Keratinocyte (primary cell): ENCODE data around the gene PIBF1. TPM values are rescaled to one million over a fixed set of nuclear protein-coding genes. Genes with fewer than 3 reads are reported as not detected.
"Not testable (repeated sequence)": the region's sequence is repeated elsewhere in the genome, so short reads cannot be mapped to it uniquely, and the experiment has no call there.

Source experiments
- DNase-seq: peaks from one replicate; pipeline ENCODE4 v3.0.0-alpha.2; 2011; ENCODE audit warnings: low read depth, missing footprints, low spot score
- FAIRE-seq: peaks from 2 replicates; lab custom pipeline; 2011; peaks lifted over from hg19 to GRCh38; lab: Jason Lieb, UNC
- H2AFZ ChIP-seq: 2 replicates; pipeline ENCODE4 v1.6.0; 2012; ENCODE audit warnings: low read length, control low read depth, inconsistent platforms; ENCODE audit not compliant: control insufficient read depth
- H3K27ac ChIP-seq: 2 replicates; pipeline ENCODE4 v1.5.1; 2011; ENCODE audit warnings: low read length; ENCODE audit not compliant: control insufficient read depth, insufficient read depth
- H3K27me3 ChIP-seq: 3 replicates; pipeline ENCODE4 v1.6.0; 2011; ENCODE audit warnings: low read length; ENCODE audit not compliant: control insufficient read depth, insufficient read depth; ENCODE audit errors: extremely low read depth
- H3K36me3 ChIP-seq, 2 experiments: 2 replicates in 1 of 2; 3 replicates in 1 of 2; pipeline ENCODE4 v1.5.1; 2011; ENCODE audit warnings: low read length in 2 of 2, mild to moderate bottlenecking in 1 of 2; ENCODE audit not compliant: control insufficient read depth in 2 of 2, insufficient read depth in 2 of 2; ENCODE audit errors: extremely low read depth in 1 of 2
- H3K4me1 ChIP-seq: 3 replicates; pipeline ENCODE4 v1.5.1; 2011; ENCODE audit warnings: low read length; ENCODE audit not compliant: control insufficient read depth, insufficient read depth; ENCODE audit errors: extremely low read depth
- H3K4me2 ChIP-seq: 3 replicates; pipeline ENCODE4 v1.6.0; 2011; ENCODE audit warnings: low read depth, low read length; ENCODE audit not compliant: control insufficient read depth, insufficient read depth; ENCODE audit errors: extremely low read depth
- H3K4me3 ChIP-seq, 3 experiments: fragments of 200-600 bp in 1 of 3; sonication (generic) in 1 of 3; 2 replicates in 2 of 3; 3 replicates in 1 of 3; pipeline ENCODE4 v1.5.1; 2011 to 2016; ENCODE audit warnings: low read length in 3 of 3, mild to moderate bottlenecking in 3 of 3, control low read depth in 2 of 3, inconsistent platforms in 1 of 3, low read depth in 1 of 3, mixed read lengths in 1 of 3, mixed run types in 1 of 3, moderate library complexity in 1 of 3; ENCODE audit not compliant: control insufficient read depth in 2 of 3, insufficient read depth in 2 of 3; ENCODE audit errors: extremely low read depth in 1 of 3
- H3K79me2 ChIP-seq: 2 replicates; pipeline ENCODE4 v1.6.0; 2012; ENCODE audit warnings: low read length; ENCODE audit not compliant: control insufficient read depth, insufficient read depth
- H3K9ac ChIP-seq: 3 replicates; pipeline ENCODE4 v1.6.0; 2011; ENCODE audit warnings: low read length; ENCODE audit not compliant: control insufficient read depth, insufficient read depth; ENCODE audit errors: extremely low read depth
- H3K9me1 ChIP-seq: 3 replicates; pipeline ENCODE4 v1.6.0; 2011; ENCODE audit warnings: low read length; ENCODE audit not compliant: control insufficient read depth, insufficient read depth; ENCODE audit errors: extremely low read depth
- H3K9me3 ChIP-seq: 2 replicates; pipeline ENCODE4 v1.5.1; 2012; ENCODE audit warnings: low read depth, low read length; ENCODE audit not compliant: control insufficient read depth
- H4K20me1 ChIP-seq: 3 replicates; pipeline ENCODE4 v1.6.0; 2011; ENCODE audit warnings: low read length; ENCODE audit not compliant: control insufficient read depth, insufficient read depth; ENCODE audit errors: extremely low read depth
- CTCF ChIP-seq, 3 experiments: IDR thresholded peaks in 1 of 3; conservative IDR thresholded peaks in 1 of 3; optimal IDR thresholded peaks in 1 of 3; 2 replicates in 2 of 3; 3 replicates in 1 of 3; pipeline versions ENCODE3 to v1.5.1; 2011; ENCODE audit warnings: low read length in 3 of 3, mild to moderate bottlenecking in 3 of 3, moderate library complexity in 2 of 3, control low read depth in 1 of 3, inconsistent platforms in 1 of 3; ENCODE audit not compliant: insufficient read depth in 2 of 3; ENCODE audit errors: extremely low read depth in 1 of 3
- EZH2 ChIP-seq: IDR thresholded peaks from one replicate; pipeline ENCODE4 v1.6.1; 2012; ENCODE audit warnings: inconsistent platforms, mild to moderate bottlenecking, low read length, moderate library complexity
- dilution Hi-C: fragments of 300-500 bp; cut with MboI; formaldehyde crosslinking; loops from one replicate; pipeline ENCODE4 v1.7.0; 2020; ENCODE audit warnings: low sequenced_read_pairs; ENCODE audit not compliant: extremely low pct_ligation_motif_present
- polyA plus RNA-seq, 5 experiments: library from polyadenylated mRNA; depleted of rRNA in 3 of 5; stranded (reverse) in 3 of 5; stranded (forward) in 1 of 5; unstranded in 1 of 5; fragments of >200 nt; gene quantifications; 1 replicate in 1 of 5; 2 replicates in 3 of 5; 3 replicates in 1 of 5; pipeline versions ENCODE4 v1.2.1 to v1.2.3, GENCODE V29; 2011 to 2012; ENCODE audit warnings: missing spikeins in 2 of 5, low read depth in 1 of 5, low replicate concordance in 1 of 5

The PIBF1 gene
- polyA plus RNA-seq, 1 donor (not counting 4 experiments of a cell fraction or from before 2014, with no cell fraction given): 9.1 TPM

DNA sequence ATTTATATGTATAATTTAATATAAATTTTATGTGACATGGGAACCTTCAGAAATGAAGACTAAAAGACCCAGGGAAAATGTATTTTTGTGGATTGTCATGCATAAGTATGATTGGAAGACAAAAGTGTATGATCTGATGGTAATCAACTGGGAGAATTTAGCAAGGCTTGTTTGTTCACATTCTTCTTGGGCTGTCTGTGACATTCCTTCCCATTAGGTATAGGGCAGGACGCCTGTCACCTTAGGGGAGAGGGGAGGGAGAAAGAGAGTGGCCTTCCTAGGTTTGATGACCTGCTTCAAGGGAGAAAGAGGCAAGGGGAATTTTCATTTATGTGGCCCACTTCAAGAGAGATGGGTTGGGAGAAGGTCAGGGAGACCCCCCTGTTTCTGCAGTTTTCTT is 22.4 kb downstream of the PIBF1 start:
- dilution Hi-C loops: no loop called here
- H3K4me2 ChIP-seq: no peak overlapping the region
- no peak for DNase-seq
- peaks cover 0 to 2% of the 10 kb centered on the region in 2 experiments for H3K36me3 ChIP-seq
- no peaks in the 10 kb centered on the region for H3K9me1 ChIP-seq
- H3K79me2 ChIP-seq: no peaks in the 10 kb centered on the region
- H3K27me3 ChIP-seq: no peaks in the 10 kb centered on the region
- H2AFZ ChIP-seq: no peak overlapping the region
- H3K4me3 ChIP-seq: no peak overlapping the region
- FAIRE-seq: no peak
- no peaks in the 10 kb centered on the region for H4K20me1 ChIP-seq
- TF ChIP-seq CTCF (optimal IDR thresholded peaks at IDR 0.05 in 1 of 3, IDR thresholded peaks at IDR 0.05 in 1 of 3, conservative IDR thresholded peaks at IDR 0.05 in 1 of 3; ENCODE audit: extremely low read depth in 1 of 3, insufficient read depth in 2 of 3, low read length in 3 of 3) (no peak), EZH2 (no peak)
- no peaks in the 10 kb centered on the region for H3K9me3 ChIP-seq
- H3K4me1 ChIP-seq: peaks cover 4% of the 10 kb centered on the region
- H3K9ac ChIP-seq: no peak overlapping the region
- H3K27ac ChIP-seq: no peak overlapping the region

GRCh38 chr13:72805676-72806346 is 23.9 kb downstream of the PIBF1 start:
- Histone ChIP-seq H3K4me2 (no peak overlapping the region), H3K4me3 (no peak overlapping the region), H3K9me1 (no peaks in the 10 kb centered on the region), H2AFZ (no peak overlapping the region), H3K79me2 (no peaks in the 10 kb centered on the region), H3K27ac (no peak overlapping the region), H3K9ac (no peak overlapping the region), H3K27me3 (no peaks in the 10 kb centered on the region), H3K9me3 (no peaks in the 10 kb centered on the region), H3K4me1 (peaks cover 2% of the 10 kb centered on the region), H4K20me1 (no peaks in the 10 kb centered on the region), H3K36me3 (peaks cover 0 to 2% of the 10 kb centered on the region in 2 experiments)
- dilution Hi-C loops: no loop called here
- no peak for DNase-seq
- TF ChIP-seq CTCF (optimal IDR thresholded peaks at IDR 0.05 in 1 of 3, IDR thresholded peaks at IDR 0.05 in 1 of 3, conservative IDR thresholded peaks at IDR 0.05 in 1 of 3; ENCODE audit: extremely low read depth in 1 of 3, insufficient read depth in 2 of 3, low read length in 3 of 3) (no peak), EZH2 (no peak)
- FAIRE-seq: no peak

DNA sequence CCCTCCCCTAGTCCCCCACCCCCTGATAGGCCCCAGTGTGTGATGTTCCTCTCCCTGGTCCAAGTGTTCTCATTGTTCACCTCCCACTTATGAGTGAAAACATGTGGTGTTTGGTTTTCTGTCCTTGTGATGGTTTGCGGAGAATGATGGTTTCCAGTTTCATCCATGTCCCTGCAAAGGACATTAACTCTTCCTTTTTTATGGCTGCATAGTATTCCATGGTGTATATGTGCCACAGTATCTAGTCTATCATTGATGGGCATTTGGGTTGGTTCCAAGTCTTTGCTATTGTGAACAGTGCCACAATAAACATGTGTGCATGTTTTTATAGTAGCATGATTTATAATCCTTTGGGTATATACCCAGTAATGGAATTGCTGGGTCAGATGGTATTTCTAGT is 24.6 kb downstream of the PIBF1 start:
- H3K9ac ChIP-seq, H3K27me3 ChIP-seq, H3K79me2 ChIP-seq, H3K36me3 ChIP-seq, H3K27ac ChIP-seq, H3K4me1 ChIP-seq, H3K4me2 ChIP-seq, H3K9me1 ChIP-seq, H3K9me3 ChIP-seq, H2AFZ ChIP-seq, dilution Hi-C loops, H3K4me3 ChIP-seq, H4K20me1 ChIP-seq, DNase-seq, FAIRE-seq: not testable (repeated sequence)
